IMR-90 (cell line): ENCODE data around the gene KCTD5.
"Not testable (repeated sequence)": the region's sequence is repeated elsewhere in the genome, so short reads cannot be mapped to it uniquely, and the experiment has no call there.

Experiments
- BHLHE40 ChIP-seq: fragments of 150-350 bp; IDR thresholded peaks from 2 replicates; pipeline ENCODE4 v1.6.1; 2016; ENCODE audit warnings: mild to moderate bottlenecking, low read depth, low read length
- CEBPB ChIP-seq: IDR thresholded peaks from 2 replicates; pipeline ENCODE4 v1.6.1; 2012; ENCODE audit warnings: low read depth, low read length, improper control_type of control experiment
- CTCF ChIP-seq: conservative IDR thresholded peaks from 2 replicates; pipeline ENCODE4 v1.5.1; 2012; ENCODE audit warnings: mild to moderate bottlenecking, low read depth, low read length, improper control_type of control experiment
- NFE2L2 ChIP-seq: fragments of 150-350 bp; IDR thresholded peaks from 2 replicates; pipeline ENCODE4 v1.6.1; 2016; ENCODE audit warnings: low read depth, mild to moderate bottlenecking, low read length
- POLR2A ChIP-seq: IDR thresholded peaks from 2 replicates; pipeline ENCODE4 v1.6.1; 2012; ENCODE audit warnings: mild to moderate bottlenecking, low read depth, low read length
- RAD21 ChIP-seq: IDR thresholded peaks from 2 replicates; pipeline ENCODE4 v1.6.1; 2012; ENCODE audit warnings: low read length, improper control_type of control experiment
- RCOR1 ChIP-seq: IDR thresholded peaks from 2 replicates; pipeline ENCODE4 v1.6.1; 2012; ENCODE audit warnings: mild to moderate bottlenecking, low read length, improper control_type of control experiment; ENCODE audit not compliant: insufficient replicate concordance
- RFX5 ChIP-seq: IDR thresholded peaks from 2 replicates; pipeline ENCODE4 v1.8.0; 2012; ENCODE audit warnings: low read depth, mild to moderate bottlenecking, low read length, moderate library complexity
- USF2 ChIP-seq: fragments of 150-350 bp; IDR thresholded peaks from 2 replicates; pipeline ENCODE4 v1.6.1; 2017; ENCODE audit warnings: mild to moderate bottlenecking, antibody characterized with exemption, low read length, low read depth

GRCh38 chr16:2721634-2722173 is 39.4 kb downstream of the KCTD5 start:
- not testable (repeated sequence) for TF ChIP-seq CEBPB, CTCF, POLR2A, NFE2L2, RCOR1, BHLHE40, RAD21, USF2, RFX5
